HEK293T (cell line): ENCODE measurements around the gene ITSN1.

ENCODE experiments used
- BHLHE40 ChIP-seq: fragments of 450-650 bp; IDR thresholded peaks from 2 replicates; pipeline ENCODE4 v1.6.1; 2016; ENCODE audit warnings: mild to moderate bottlenecking, moderate library complexity, borderline replicate concordance
- ELF4 ChIP-seq: fragments of 450-650 bp; IDR thresholded peaks from 2 replicates; pipeline ENCODE4 v1.6.1; 2017; ENCODE audit warnings: antibody characterized with exemption
- FOXM1 ChIP-seq: fragments of 450-650 bp; IDR thresholded peaks from 2 replicates; pipeline ENCODE4 v1.6.1; 2017; ENCODE audit warnings: mild to moderate bottlenecking, borderline replicate concordance
- NFRKB ChIP-seq: fragments of 450-650 bp; IDR thresholded peaks from 2 replicates; pipeline ENCODE4 v1.6.1; 2016; ENCODE audit warnings: mild to moderate bottlenecking, moderate library complexity

DNA sequence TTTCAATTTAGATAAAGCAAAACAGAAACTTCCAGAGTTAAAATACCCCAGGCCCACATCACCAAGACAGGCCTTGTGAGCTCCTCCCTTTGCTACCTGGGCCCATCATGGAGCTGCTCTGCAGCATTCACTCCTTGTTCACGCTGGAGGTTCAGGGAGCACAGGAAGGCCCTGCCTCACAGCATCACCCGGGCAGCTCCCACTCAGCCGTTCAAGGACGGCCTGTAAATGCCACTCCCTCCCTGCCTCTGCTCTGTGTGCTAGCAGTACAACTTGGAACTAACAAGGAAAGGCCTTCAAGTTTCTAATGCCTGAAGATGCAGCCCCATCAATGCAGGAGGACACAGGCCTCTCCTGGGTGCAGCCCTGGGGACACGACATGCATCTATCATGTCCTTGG is 261.7 kb downstream of the ITSN1 start:
- TF ChIP-seq ELF4: no peak
- TF ChIP-seq BHLHE40: no peak
- TF ChIP-seq FOXM1: no peak
- no peak for TF ChIP-seq NFRKB
